Body of pancreas (tissue), 4 donors: ENCODE measurements around the gene PPIE. TPM values are rescaled to one million over a fixed set of nuclear protein-coding genes. Genes with fewer than 3 reads are reported as not detected.
"Not testable (repeated sequence)": the region's sequence is repeated elsewhere in the genome, so short reads cannot be mapped to it uniquely, and the experiment has no call there.

Source experiments
- ATAC-seq: fragments of 150-250 bp; one replicate; pipeline ENCODE4 v1.9.1; 2016
- DNase-seq, 4 donors: peaks; one replicate each; pipeline ENCODE4 v3.0.0-alpha.2; 2019
- H3K27ac ChIP-seq, 4 donors: fragments of 200-600 bp; sonication (generic); 1 replicate in 3 of 4; 2 replicates in 1 of 4; pipeline versions ENCODE4 v1.5.1 to v1.6.1; 2016 to 2019; ENCODE audit warnings: mild to moderate bottlenecking in 1 of 4, mixed read lengths in 1 of 4, moderate library complexity in 1 of 4
- H3K27me3 ChIP-seq, 2 donors: fragments of 200-600 bp; sonication (generic); one replicate each; pipeline ENCODE4 v1.6.0; 2016; ENCODE audit warnings: mild to moderate bottlenecking in 1 of 2
- H3K36me3 ChIP-seq, 2 donors: fragments of 200-600 bp; sonication (generic); replicated peaks in 1 of 2; 2 replicates each; pipeline ENCODE4 v1.5.1; 2016; ENCODE audit warnings: low read depth in 2 of 2; ENCODE audit not compliant: insufficient read depth in 1 of 2
- H3K4me1 ChIP-seq: fragments of 200-600 bp; sonication (generic); one replicate; pipeline ENCODE4 v1.6.0; 2016
- H3K4me3 ChIP-seq, 2 donors: fragments of 200-600 bp; sonication (generic); 1 replicate in 1 of 2; 2 replicates in 1 of 2; pipeline ENCODE4 v1.5.1; 2016 to 2019
- H3K9me3 ChIP-seq, 3 donors: fragments of 200-600 bp; sonication (generic); 1 replicate in 2 of 3; 2 replicates in 1 of 3; pipeline ENCODE4 v1.5.1; 2016
- CTCF ChIP-seq, 7 experiments: fragments of 450-650 bp in 4 of 7; fragments of 200-600 bp in 3 of 7; sonication (generic) in 3 of 7; IDR thresholded peaks; one replicate each; pipeline ENCODE4 v1.5.1; 2016 to 2019; ENCODE audit warnings: antibody characterized with exemption in 7 of 7
- POLR2A ChIP-seq, 3 donors: fragments of 450-650 bp; IDR thresholded peaks; one replicate each; pipeline ENCODE4 v1.6.1; 2016; ENCODE audit warnings: antibody characterized with exemption in 3 of 3, mild to moderate bottlenecking in 2 of 3
- WGBS, 2 donors: methylation state at CpG; one replicate each; pipeline ENCODE4 v1.1.5; 2017; 5-methylcytosine and 5-hydroxymethylcytosine counted together
- intact Hi-C: fragments of 100-400 bp; cut with DNase I; formaldehyde crosslinking; loops from one replicate; pipeline ENCODE4 v1.15.1; 2023
- total RNA-seq, 2 donors: library from RNA; depleted of rRNA; stranded (reverse); fragments of >200 nt; gene quantifications; one replicate each; pipeline ENCODE4 v1.1.0, GENCODE V29; 2016

The PPIE gene
- total RNA-seq, 2 donors from 2014 or later: 25.9 to 33.6 TPM

- TF ChIP-seq POLR2A (IDR thresholded peaks at IDR 0.05) (no peak), CTCF (IDR thresholded peaks at IDR 0.05) (no peak)
- 90% methylated on average over 4 to 7 of the region's 7 CpGs for WGBS, 2 donors
- DNase-seq (no peak), ATAC-seq (no peak)
- Histone ChIP-seq H3K4me3 (no peak overlapping the region), H3K27ac (no peak overlapping the region), H3K9me3 (no peaks in the 10 kb centered on the region), H3K27me3 (no peaks in the 10 kb centered on the region), H3K4me1 (peaks cover 5% of the 10 kb centered on the region), H3K36me3 (no peaks in the 10 kb centered on the region)
- intact Hi-C loops: no loop called here
Measured at GRCh38 chr1:39779137-39779536, 40.5 kb downstream of the PPIE start.

GRCh38 chr1:39779821-39780220, 41.1 kb downstream of the PPIE start:
- WGBS, 2 donors: 92% methylated on average over 4 to 5 of the region's 5 CpGs
- DNase-seq (no peak), ATAC-seq (no peak)
- H3K36me3 ChIP-seq: no peaks in the 10 kb centered on the region
- no peaks in the 10 kb centered on the region for H3K27me3 ChIP-seq
- H3K4me1 ChIP-seq: peaks cover 5% of the 10 kb centered on the region
- no peak overlapping the region for H3K27ac ChIP-seq
- TF ChIP-seq POLR2A (IDR thresholded peaks at IDR 0.05) (no peak), CTCF (IDR thresholded peaks at IDR 0.05) (no peak)
- intact Hi-C loops: no loop called here
- no peaks in the 10 kb centered on the region for H3K9me3 ChIP-seq
- H3K4me3 ChIP-seq: no peak overlapping the region

- TF ChIP-seq CTCF (IDR thresholded peaks at IDR 0.05): no peak
- no peak for TF ChIP-seq POLR2A (IDR thresholded peaks at IDR 0.05)
- ATAC-seq: no peak
- H3K4me3 ChIP-seq: no peak overlapping the region
- DNase-seq: no peak
- no peak overlapping the region for H3K27ac ChIP-seq
- no peaks in the 10 kb centered on the region for H3K36me3 ChIP-seq
- H3K4me1 ChIP-seq: peaks cover 5% of the 10 kb centered on the region
- no peaks in the 10 kb centered on the region for H3K9me3 ChIP-seq
- no peaks in the 10 kb centered on the region for H3K27me3 ChIP-seq
- 81 to 86% methylated on average over 2 of the region's 2 CpGs for WGBS, 2 donors
- intact Hi-C loops: no loop called here
Measured at GRCh38 chr1:39781349-39781715, 42.6 kb downstream of the PPIE start.

- Histone ChIP-seq H3K36me3 (no peaks in the 10 kb centered on the region), H3K27ac (no peak overlapping the region), H3K4me3 (no peak overlapping the region), H3K27me3 (no peaks in the 10 kb centered on the region), H3K4me1 (peaks cover 9% of the 10 kb centered on the region), H3K9me3 (no peaks in the 10 kb centered on the region)
- no peak for ATAC-seq
- no peak for DNase-seq
- WGBS, 2 donors: 90 to 94% methylated on average over 6 of the region's 6 CpGs
- intact Hi-C loops: no loop called here
- no peak for TF ChIP-seq CTCF (IDR thresholded peaks at IDR 0.05)
- no peak for TF ChIP-seq POLR2A (IDR thresholded peaks at IDR 0.05)
Measured at GRCh38 chr1:39782103-39782502, 43.4 kb downstream of the PPIE start.

GRCh38 chr1:39782685-39783084, 44.0 kb downstream of the PPIE start:
- H3K27me3 ChIP-seq, H3K4me3 ChIP-seq, H3K9me3 ChIP-seq, H3K36me3 ChIP-seq, ATAC-seq, H3K27ac ChIP-seq, DNase-seq, intact Hi-C loops: not testable (repeated sequence)
- 91 to 93% methylated on average over 10 of the region's 10 CpGs for WGBS, 2 donors
- peaks cover 15% of the 10 kb centered on the region for H3K4me1 ChIP-seq

GRCh38 chr1:39786303-39787107, 47.8 kb downstream of the PPIE start:
- intact Hi-C loops, H3K27ac ChIP-seq, DNase-seq, H3K27me3 ChIP-seq, H3K36me3 ChIP-seq, H3K4me3 ChIP-seq, H3K9me3 ChIP-seq, ATAC-seq: not testable (repeated sequence)
- peaks cover 27% of the 10 kb centered on the region for H3K4me1 ChIP-seq
- WGBS, 2 donors: 83 to 100% methylated on average over 2 to 10 of the region's 12 CpGs

- H3K36me3 ChIP-seq, H3K9me3 ChIP-seq, H3K27me3 ChIP-seq, intact Hi-C loops, DNase-seq, ATAC-seq, H3K4me3 ChIP-seq, H3K27ac ChIP-seq: not testable (repeated sequence)
- peaks cover 27% of the 10 kb centered on the region for H3K4me1 ChIP-seq
- WGBS, 2 donors: 88 to 94% methylated on average over 5 of the region's 5 CpGs
Measured at GRCh38 chr1:39787108-39787375, 48.4 kb downstream of the PPIE start.
